SU-DHL-6 (cell line): ENCODE measurements around the gene ARHGAP6.

Source experiments
- H2AFZ ChIP-seq: fragments of 200-600 bp; sonication (generic); 2 replicates; pipeline ENCODE4 v1.6.1; 2014; ENCODE audit warnings: low read depth, mild to moderate bottlenecking, moderate library complexity, mixed read lengths, antibody characterized with exemption, low read length; ENCODE audit not compliant: severe bottlenecking
- H3F3A ChIP-seq: fragments of 200-600 bp; shearing (Covaris generic); 2 replicates; pipeline ENCODE4 v1.6.0; 2016; ENCODE audit warnings: antibody characterized with exemption, mild to moderate bottlenecking; ENCODE audit not compliant: insufficient read depth
- H3K27ac ChIP-seq: fragments of 200-600 bp; sonication (generic); 2 replicates; pipeline ENCODE4 v1.5.1; 2016; ENCODE audit warnings: low read depth, mild to moderate bottlenecking, low read length, moderate library complexity, mixed read lengths
- H3K27me3 ChIP-seq: fragments of 200-600 bp; sonication (generic), shearing (Covaris generic); 2 replicates; pipeline ENCODE4 v1.6.0; 2014; ENCODE audit warnings: mild to moderate bottlenecking, low read length
- H3K36me3 ChIP-seq: fragments of 200-600 bp; sonication (generic); 2 replicates; pipeline ENCODE4 v1.6.1; 2014; ENCODE audit warnings: mild to moderate bottlenecking, low read length, mixed read lengths
- H3K4me2 ChIP-seq: fragments of 300-600, 200-600 bp; shearing (Covaris generic), sonication (generic); 2 replicates; pipeline ENCODE4 v1.6.0; 2014; ENCODE audit warnings: low read length, low read depth, mild to moderate bottlenecking; ENCODE audit not compliant: poor library complexity, severe bottlenecking
- H3K4me3 ChIP-seq: fragments of 200-600 bp; sonication (generic); 2 replicates; pipeline ENCODE4 v1.5.1; 2014; ENCODE audit warnings: antibody characterized with exemption, low read length, mild to moderate bottlenecking, mixed read lengths; ENCODE audit not compliant: insufficient read depth, poor library complexity, severe bottlenecking
- H3K79me2 ChIP-seq: fragments of 200-600 bp; sonication (generic); 2 replicates; pipeline ENCODE4 v1.6.1; 2014; ENCODE audit warnings: mild to moderate bottlenecking, low read length, moderate library complexity; ENCODE audit not compliant: insufficient read depth
- H3K9ac ChIP-seq: fragments of 200-600 bp; sonication (generic); 2 replicates; pipeline ENCODE4 v1.7.0; 2014; ENCODE audit warnings: mild to moderate bottlenecking, low read length
- H3K9me2 ChIP-seq: fragments of 200-600 bp; sonication (generic); replicated peaks from 2 replicates; pipeline ENCODE4 v1.6.1; 2014; ENCODE audit warnings: low read length; ENCODE audit not compliant: insufficient read depth
- H3K9me3 ChIP-seq: fragments of 200-600 bp; sonication (generic); 2 replicates; pipeline ENCODE4 v1.6.1; 2014; ENCODE audit warnings: low read length, mixed read lengths; ENCODE audit not compliant: insufficient read depth
- H4K20me1 ChIP-seq: fragments of 200-600 bp; sonication (generic); 2 replicates; pipeline ENCODE4 v1.6.1; 2014; ENCODE audit warnings: low read depth, mild to moderate bottlenecking, antibody characterized with exemption, low read length, moderate library complexity, mixed read lengths
- CTCF ChIP-seq: fragments of 200-600 bp; sonication (generic); IDR thresholded peaks from one replicate; pipeline ENCODE4 v1.5.1; 2017; ENCODE audit warnings: antibody characterized with exemption, mild to moderate bottlenecking, low read length, moderate library complexity; ENCODE audit not compliant: insufficient read depth, poor library complexity, severe bottlenecking
- EZH2phosphoT487 ChIP-seq: fragments of 200-600 bp; sonication (generic), shearing (Covaris generic); conservative IDR thresholded peaks from 2 replicates; pipeline ENCODE4 v1.6.1; 2018; ENCODE audit warnings: mild to moderate bottlenecking, antibody characterized with exemption, low read length, moderate library complexity, mixed read lengths

ARHGAP6 gene

DNA sequence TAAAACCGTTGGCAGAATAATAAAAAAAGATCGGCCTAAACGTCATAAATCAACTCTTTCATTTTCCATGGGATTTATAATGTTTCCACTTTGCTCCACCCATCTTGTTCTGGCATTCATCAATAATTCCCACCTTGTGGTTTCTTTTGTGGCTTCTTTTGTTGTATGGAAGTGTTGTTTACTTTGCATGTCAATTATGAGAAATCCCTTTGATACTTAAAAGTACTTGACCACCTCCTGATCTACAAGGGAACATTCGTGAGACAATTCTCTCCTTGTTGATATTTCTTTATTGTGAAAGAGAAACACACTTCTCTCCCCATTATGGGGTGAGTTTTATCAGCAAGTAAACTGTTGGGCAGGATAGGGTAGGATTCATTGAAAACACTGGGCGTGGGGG is 369.7 kb downstream of the ARHGAP6 start:
- Histone ChIP-seq H2AFZ (no peak overlapping the region), H3K36me3 (no peaks in the 10 kb centered on the region), H3K4me2 (no peak overlapping the region), H4K20me1 (no peaks in the 10 kb centered on the region), H3K4me3 (no peak overlapping the region), H3K9me3 (no peaks in the 10 kb centered on the region), H3K9ac (no peak overlapping the region), H3K27ac (no peak overlapping the region), H3K27me3 (no peaks in the 10 kb centered on the region), H3K9me2 (no peaks in the 10 kb centered on the region), H3F3A (no peaks in the 10 kb centered on the region), H3K79me2 (no peaks in the 10 kb centered on the region)
- TF ChIP-seq EZH2phosphoT487 (no peak), CTCF (no peak)

GRCh38 chrX:11293113-11293512 is 372.6 kb downstream of the ARHGAP6 start, which contains the start of gene AMELX:
TSS of gene AMELX (plus strand) at chrX:11293413. CDS start at chrX:11294789, 1,376 bp downstream.
- Histone ChIP-seq H3K4me2 (no peak within 1 kb of the TSS), H3F3A (no peaks in the 10 kb centered on the region), H4K20me1 (no peaks in the 10 kb centered on the region), H3K4me3 (no peak within 1 kb of the TSS), H3K79me2 (no peaks in the 10 kb centered on the region), H3K9me3 (no peaks in the 10 kb centered on the region), H3K36me3 (no peaks in the 10 kb centered on the region), H3K9ac (no peak within 1 kb of the TSS), H3K27ac (no peak within 1 kb of the TSS), H2AFZ (no peak within 1 kb of the TSS), H3K27me3 (no peaks in the 10 kb centered on the region), H3K9me2 (no peaks in the 10 kb centered on the region)
- no peak for TF ChIP-seq EZH2phosphoT487
- no peak for TF ChIP-seq CTCF

GRCh38 chrX:11290416-11291102 is 375.2 kb downstream of the ARHGAP6 start:
- no peaks in the 10 kb centered on the region for H3F3A ChIP-seq
- no peak overlapping the region for H3K9ac ChIP-seq
- H3K79me2 ChIP-seq = no peaks in the 10 kb centered on the region
- no peaks in the 10 kb centered on the region for H3K36me3 ChIP-seq
- H3K27me3 ChIP-seq = no peaks in the 10 kb centered on the region
- H3K4me2 ChIP-seq = no peak overlapping the region
- H3K9me3 ChIP-seq = no peaks in the 10 kb centered on the region
- TF ChIP-seq CTCF (no peak), EZH2phosphoT487 (no peak)
- no peak overlapping the region for H3K4me3 ChIP-seq
- H4K20me1 ChIP-seq = no peaks in the 10 kb centered on the region
- no peak overlapping the region for H2AFZ ChIP-seq
- H3K27ac ChIP-seq = no peak overlapping the region
- no peaks in the 10 kb centered on the region for H3K9me2 ChIP-seq
